ENCODE results near the gene SCNN1B.

The SCNN1B gene

DNA sequence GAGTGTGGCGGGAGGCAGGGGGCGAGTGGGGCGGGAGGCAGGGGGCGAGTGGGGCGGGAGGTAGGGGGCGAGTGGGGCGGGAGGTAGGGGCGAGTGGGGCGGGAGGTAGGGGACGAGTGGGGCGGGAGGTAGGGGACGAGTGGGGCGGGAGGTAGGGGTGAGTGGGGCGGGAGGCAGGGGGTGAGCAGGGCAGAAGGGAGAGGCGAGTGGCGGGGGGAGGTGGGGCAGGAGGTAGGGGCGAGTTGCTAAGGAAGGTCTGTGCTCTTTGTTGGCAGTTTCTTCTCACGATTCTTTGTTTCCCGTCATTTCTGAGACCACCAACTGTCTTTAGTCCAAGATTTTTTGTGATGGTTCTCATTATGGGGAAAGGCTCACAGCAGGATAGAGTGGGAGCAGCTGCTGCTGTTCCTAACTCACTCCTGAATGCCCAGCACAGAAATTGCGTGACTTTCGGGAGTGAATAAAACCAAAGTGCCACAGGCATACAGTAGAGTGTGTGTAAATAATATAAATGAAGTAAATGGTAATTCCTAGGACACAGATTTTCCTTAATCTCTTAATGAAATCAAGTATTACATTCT lies 106.2 kb downstream of the SCNN1B start:
- DNase-seq (ENCODE audit: low spot score), result peak; percentile 41

DNA sequence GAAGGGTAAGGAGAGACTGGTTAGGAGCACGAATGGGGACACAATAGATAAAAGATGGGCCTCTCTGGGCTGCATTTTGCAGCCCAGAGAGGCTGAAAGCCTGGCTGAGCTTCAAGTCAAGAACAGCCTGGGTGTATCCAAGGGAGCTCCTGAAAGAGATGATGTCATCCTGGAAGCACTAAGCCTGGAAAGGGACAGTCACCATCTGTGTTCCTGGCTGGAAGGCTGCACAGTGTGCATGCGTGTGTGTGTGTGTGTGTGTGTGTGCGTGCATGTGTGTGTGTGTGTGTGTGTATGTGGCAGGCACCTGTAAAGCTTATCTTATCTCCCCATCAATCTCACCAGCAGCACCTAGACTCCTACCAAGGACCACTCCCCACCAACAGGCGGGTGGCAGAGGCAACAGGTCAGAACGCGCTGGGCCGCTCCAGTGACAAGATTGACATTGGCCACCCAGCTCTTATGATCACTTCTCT lies 106.8 kb downstream of the SCNN1B start:
- peak; percentile 47 for DNase-seq (ENCODE audit: low spot score)

GRCh38 chr16:23409522-23409921 lies 107.4 kb downstream of the SCNN1B start:
- no peak for DNase-seq (ENCODE audit: low spot score)

DNA sequence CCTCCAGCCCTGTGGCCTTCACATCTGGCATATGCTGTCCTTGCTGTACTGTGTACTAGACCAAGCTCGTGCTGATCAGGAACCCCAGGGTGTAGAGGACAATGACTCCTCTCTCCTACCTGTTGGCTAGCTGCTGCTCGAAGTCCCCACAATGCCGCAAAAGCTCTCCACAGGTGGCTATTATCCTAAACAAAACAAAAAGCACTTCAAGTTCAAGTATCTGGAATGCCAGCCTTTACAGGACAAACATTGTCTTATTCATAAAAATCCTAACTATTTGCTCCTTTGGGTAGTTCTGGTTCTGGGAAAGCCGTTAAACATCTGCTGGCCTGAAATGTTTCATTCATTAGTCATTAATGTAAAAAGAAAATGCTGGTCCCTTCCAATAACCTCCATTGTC lies 108.1 kb downstream of the SCNN1B start:
- no peak for DNase-seq (ENCODE audit: low spot score)

GRCh38 chr16:23414731-23415130 lies 112.6 kb downstream of the SCNN1B start:
- no peak for DNase-seq (ENCODE audit: low spot score)

DNA sequence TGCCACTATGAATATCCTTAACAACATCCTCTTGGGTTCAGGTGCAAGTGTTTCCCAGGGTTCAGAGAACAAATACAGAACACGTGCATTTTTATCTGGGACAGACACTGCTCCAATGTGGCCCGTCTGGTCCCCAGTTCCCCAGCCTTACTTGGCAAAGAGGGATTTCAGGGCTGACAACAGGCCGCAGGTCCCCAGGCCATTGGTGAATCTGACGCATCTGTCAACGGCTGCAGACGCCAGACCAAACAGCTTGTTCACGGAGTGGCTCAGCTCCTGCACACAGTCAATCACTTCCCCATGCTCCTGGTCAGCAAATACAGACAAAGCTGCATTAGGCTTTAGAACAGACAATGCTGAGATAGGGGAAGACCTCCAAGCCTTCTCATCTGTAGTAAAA lies 114.7 kb downstream of the SCNN1B start:
- no peak for DNase-seq (ENCODE audit: low spot score)

DNA sequence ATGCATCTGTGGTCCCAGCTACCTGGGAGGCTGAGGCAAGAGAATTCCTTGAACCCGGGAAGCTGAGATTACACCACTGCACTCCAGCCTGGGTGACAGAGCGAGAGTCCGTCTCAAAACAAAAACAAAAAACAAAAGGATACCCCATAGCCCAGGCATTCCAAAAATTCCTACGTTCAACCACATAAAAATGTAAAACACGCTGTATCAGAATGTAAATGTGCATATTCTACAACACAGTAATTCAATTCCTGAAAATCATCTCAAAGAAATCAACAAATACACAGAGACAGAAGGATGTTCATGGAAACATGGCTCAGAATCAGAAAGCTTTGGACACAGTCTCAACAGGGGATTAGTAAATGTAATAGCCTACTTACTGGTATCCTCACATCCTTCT lies 117.9 kb downstream of the SCNN1B start:
- DNase-seq (ENCODE audit: low spot score), result no peak

GRCh38 chr16:23423496-23424049 lies 121.5 kb downstream of the SCNN1B start:
- DNase-seq (ENCODE audit: low spot score), result no peak

DNA sequence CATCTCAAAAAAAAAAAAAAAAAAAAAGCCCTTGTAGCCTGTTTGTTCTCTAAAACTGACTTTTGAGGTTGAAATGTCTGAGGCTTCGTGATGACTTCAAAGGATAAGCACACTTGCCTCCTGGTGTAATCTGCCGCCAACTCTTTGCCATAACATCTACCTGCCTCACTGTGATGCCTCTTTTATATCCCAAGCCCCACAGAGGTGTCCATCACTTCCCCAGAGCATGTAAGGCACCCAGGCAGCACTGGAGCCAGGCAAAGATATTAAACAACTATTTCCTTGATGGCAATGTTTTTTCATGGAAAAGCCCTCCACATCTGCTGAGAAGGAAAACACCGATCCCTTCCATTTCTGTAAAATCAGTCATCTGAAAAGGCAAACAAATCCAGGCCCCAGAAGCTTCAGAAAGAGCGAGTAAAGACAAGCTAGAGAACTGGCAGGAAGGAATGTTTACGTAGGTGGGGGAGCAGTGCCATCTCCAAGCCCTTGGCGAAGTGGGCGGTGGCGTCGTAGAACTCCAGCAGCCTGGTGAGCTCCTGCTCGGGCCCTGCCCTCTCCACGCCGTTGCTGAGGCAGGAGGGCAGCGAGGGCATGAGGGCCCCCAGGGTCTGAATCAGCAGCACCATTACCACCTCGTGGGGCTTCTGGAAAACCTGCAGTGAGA lies 122.3 kb downstream of the SCNN1B start:
- no peak for DNase-seq (ENCODE audit: low spot score)

- no peak for DNase-seq (ENCODE audit: low spot score)
Observed at GRCh38 chr16:23428351-23428750, 126.2 kb downstream of the SCNN1B start.

Data from iPS-NIHi11 (cell line).